ENCODE results near the gene KATNB1.
"Not testable (repeated sequence)": the region's sequence is repeated elsewhere in the genome, so short reads cannot be mapped to it uniquely, and the experiment has no call there.

Gene KATNB1

GRCh38 chr16:57743886-57744641 is 8.5 kb downstream of the KATNB1 start:
- no peak for DNase-seq (ENCODE audit: low read depth)

- no peak for DNase-seq (ENCODE audit: low read depth)
These were observed 9.0 kb downstream of the KATNB1 start for GRCh38 chr16:57744642-57744903.

- DNase-seq (ENCODE audit: low read depth) = no peak
These were observed 10.2 kb downstream of the KATNB1 start for GRCh38 chr16:57745768-57746167.

GRCh38 chr16:57746316-57746715 is 10.7 kb downstream of the KATNB1 start:
- not testable (repeated sequence) for DNase-seq (ENCODE audit: low read depth)

GRCh38 chr16:57747091-57747490 is 11.5 kb downstream of the KATNB1 start:
- no peak for DNase-seq (ENCODE audit: low read depth)

- no peak for DNase-seq (ENCODE audit: low read depth)
These were observed 11.9 kb downstream of the KATNB1 start for GRCh38 chr16:57747496-57747895.

- DNase-seq (ENCODE audit: low read depth) = no peak
These were observed 12.4 kb downstream of the KATNB1 start for GRCh38 chr16:57747996-57748395.

- no peak for DNase-seq (ENCODE audit: low read depth)
These were observed 13.0 kb downstream of the KATNB1 start for GRCh38 chr16:57748596-57748995.

GRCh38 chr16:57749101-57749692 is 13.6 kb downstream of the KATNB1 start:
- DNase-seq (ENCODE audit: low read depth) = no peak

- no peak for DNase-seq (ENCODE audit: low read depth)
These were observed 14.4 kb downstream of the KATNB1 start for GRCh38 chr16:57749856-57750452.

- DNase-seq (ENCODE audit: low read depth) = no peak
These were observed 15.4 kb downstream of the KATNB1 start for GRCh38 chr16:57750796-57751538.

GRCh38 chr16:57751539-57752202 is 16.1 kb downstream of the KATNB1 start:
- no peak for DNase-seq (ENCODE audit: low read depth)

- DNase-seq (ENCODE audit: low read depth) = no peak
These were observed 16.6 kb downstream of the KATNB1 start for GRCh38 chr16:57752203-57752580.

GRCh38 chr16:57752581-57753447 is 17.2 kb downstream of the KATNB1 start:
- no peak for DNase-seq (ENCODE audit: low read depth)

GRCh38 chr16:57753448-57754353 is 18.1 kb downstream of the KATNB1 start:
- no peak for DNase-seq (ENCODE audit: low read depth)

GRCh38 chr16:57754354-57755060 is 18.9 kb downstream of the KATNB1 start:
- no peak for DNase-seq (ENCODE audit: low read depth)

GRCh38 chr16:57755061-57755684 is 19.6 kb downstream of the KATNB1 start:
- DNase-seq (ENCODE audit: low read depth) = no peak

- DNase-seq (ENCODE audit: low read depth) = no peak
These were observed 20.3 kb downstream of the KATNB1 start for GRCh38 chr16:57755726-57756423.

All from CMK (cell line).